Measurements from ENCODE around the gene PDIA6. TPM values are rescaled to one million over a fixed set of nuclear protein-coding genes. Genes with fewer than 3 reads are reported as not detected.

The PDIA6 gene
- total RNA-seq, 6 experiments from 2014 or later: 141 to 232 (median 191) TPM

DNA sequence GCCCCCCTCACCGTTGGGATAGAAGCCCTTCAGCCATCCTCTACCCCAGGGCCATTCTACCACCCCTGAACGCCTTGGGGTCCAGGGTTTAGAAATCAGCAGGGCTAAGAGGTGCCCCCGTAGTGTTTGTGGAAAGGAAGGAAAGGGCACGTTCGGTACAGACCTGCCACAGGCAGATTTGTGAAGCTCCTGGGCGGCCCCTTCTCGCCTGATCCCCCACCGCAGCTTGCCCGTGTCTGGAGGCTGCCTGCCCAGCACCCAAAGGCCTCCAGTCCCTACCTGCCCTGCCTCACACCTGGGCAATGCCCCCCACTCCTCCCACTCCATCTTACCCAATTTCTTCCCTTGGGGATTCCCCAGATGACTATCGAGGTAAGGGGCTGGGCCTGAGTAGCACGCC lies 69.9 kb downstream of the PDIA6 start:
- ATAC-seq (no peak), DNase-seq (no peak)
- Histone ChIP-seq H3K4me3 (no peak overlapping the region), H3K36me3 (no peaks in the 10 kb centered on the region), H3K9me3 (no peaks in the 10 kb centered on the region), H3K4me1 (peaks cover 0 to 9% (median 0%) of the 10 kb centered on the region in 4 donors), H3K27ac (no peak overlapping the region), H3K27me3 (no peaks in the 10 kb centered on the region)
- WGBS (ENCODE audit: insufficient coverage, low coverage, low lambda C conversion rate, missing lambda C conversion rate): 62% methylated on average over 2 of the region's 11 CpGs
- intact Hi-C loops (cut with DNase I): no loop called here
- TF ChIP-seq POLR2A (IDR thresholded peaks at IDR 0.05) (no peak), CTCF (IDR thresholded peaks at IDR 0.05) (no peak)

DNA sequence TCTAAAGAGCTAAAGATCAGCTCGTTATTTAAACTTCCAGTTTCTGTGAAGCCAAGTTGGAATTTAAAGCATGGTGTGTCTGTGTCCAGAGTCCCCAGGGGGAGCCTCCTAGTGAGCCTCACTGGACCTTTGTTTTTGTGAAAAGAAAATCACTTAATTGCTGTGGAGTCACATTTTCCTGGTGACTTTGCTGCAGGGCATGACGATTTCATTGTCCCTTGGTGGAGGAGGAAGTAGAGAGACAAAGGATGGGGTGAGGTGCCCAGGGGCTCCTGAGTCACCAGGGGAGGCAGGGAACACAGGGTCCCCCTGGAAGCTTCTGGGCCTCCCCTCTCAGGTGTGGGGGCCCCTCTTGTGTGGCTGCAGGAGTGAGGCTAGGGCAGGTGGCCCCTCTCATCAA lies 71.4 kb downstream of the PDIA6 start:
- no peaks in the 10 kb centered on the region for H3K27me3 ChIP-seq
- intact Hi-C loops (cut with DNase I): no loop called here

GRCh38 chr2:10740226-10740625 lies 72.4 kb downstream of the PDIA6 start:
- Histone ChIP-seq H3K4me1 (peaks cover 0 to 9% (median 0%) of the 10 kb centered on the region in 4 donors), H3K27ac (no peak overlapping the region), H3K27me3 (no peaks in the 10 kb centered on the region), H3K36me3 (no peaks in the 10 kb centered on the region), H3K9me3 (no peaks in the 10 kb centered on the region), H3K4me3 (no peak overlapping the region)
- ATAC-seq (peak; percentile 51 to 82 (median 72)), DNase-seq (peak in 2 of 3 donors; percentile 57 to 67)
- intact Hi-C loops (cut with DNase I): no loop called here
- TF ChIP-seq POLR2A (IDR thresholded peaks at IDR 0.05): no peak
- 50% methylated on average over 1 of the region's 3 CpGs for WGBS (ENCODE audit: insufficient coverage, low coverage, low lambda C conversion rate, missing lambda C conversion rate)

More for the DNA sequence above, 71.4 kb downstream of the PDIA6 start:
- TF ChIP-seq POLR2A (IDR thresholded peaks at IDR 0.05) (no peak), CTCF (IDR thresholded peaks at IDR 0.05) (no peak)
- Histone ChIP-seq H3K4me1 (peaks cover 0 to 9% (median 0%) of the 10 kb centered on the region in 4 donors), H3K27ac (no peak overlapping the region), H3K36me3 (no peaks in the 10 kb centered on the region), H3K9me3 (no peaks in the 10 kb centered on the region), H3K4me3 (no peak overlapping the region)
- no peak for DNase-seq
- 80% methylated on average over 1 of the region's 2 CpGs for WGBS (ENCODE audit: insufficient coverage, low coverage, low lambda C conversion rate, missing lambda C conversion rate)
- no peak for ATAC-seq

- intact Hi-C loops (cut with DNase I): no loop called here
- no peak overlapping the region for H3K4me3 ChIP-seq
- H3K9me3 ChIP-seq: no peaks in the 10 kb centered on the region
- no peaks in the 10 kb centered on the region for H3K27me3 ChIP-seq
- H3K4me1 ChIP-seq: peaks cover 0 to 9% (median 0%) of the 10 kb centered on the region in 4 donors
- TF ChIP-seq POLR2A (IDR thresholded peaks at IDR 0.05): no peak
- peak in 1 of 4 donors; percentile 3 for TF ChIP-seq CTCF (IDR thresholded peaks at IDR 0.05)
- DNase-seq: peak; percentile 29 to 64 (median 62)
- H3K36me3 ChIP-seq: no peaks in the 10 kb centered on the region
- peak; percentile 78 to 88 (median 82) for ATAC-seq
- 35% methylated on average over 6 of the region's 6 CpGs for WGBS (ENCODE audit: insufficient coverage, low coverage, low lambda C conversion rate, missing lambda C conversion rate)
- H3K27ac ChIP-seq: peak overlapping the region in 2 of 3 donors; percentile 39 to 45
Measured at GRCh38 chr2:10738192-10738591, 74.4 kb downstream of the PDIA6 start.

- Histone ChIP-seq H3K27ac (no peak overlapping the region), H3K9me3 (no peaks in the 10 kb centered on the region), H3K4me1 (peaks cover 0 to 9% (median 0%) of the 10 kb centered on the region in 4 donors), H3K36me3 (no peaks in the 10 kb centered on the region), H3K27me3 (no peaks in the 10 kb centered on the region), H3K4me3 (no peak overlapping the region)
- 74% methylated on average over 2 of the region's 5 CpGs for WGBS (ENCODE audit: insufficient coverage, low coverage, low lambda C conversion rate, missing lambda C conversion rate)
- intact Hi-C loops (cut with DNase I): no loop called here
- TF ChIP-seq CTCF (IDR thresholded peaks at IDR 0.05): no peak
- DNase-seq (no peak), ATAC-seq (no peak)
Measured at GRCh38 chr2:10733980-10734379, 78.6 kb downstream of the PDIA6 start.
